ENCODE results near the gene STYK1. TPM values are rescaled to one million over a fixed set of nuclear protein-coding genes. Genes with fewer than 3 reads are reported as not detected.
A peak's percentile ranks its signal among the peaks of the same experiment; 100 is the strongest.

Gene STYK1
- total and polyA plus RNA-seq, 10 of the 15 experiments (the other 5 are each of a cell fraction or from before 2014, with no cell fraction given), result 0.62 to 1.2 (median 0.82) TPM; not detected in 1

- no peak for TF ChIP-seq E2F8 (IDR thresholded peaks at IDR 0.05; ENCODE audit: low read depth, partially characterized antibody)
- TF ChIP-seq IKZF2 (IDR thresholded peaks at IDR 0.05), result peak; percentile 90 to 93
- TF ChIP-seq MYB (IDR thresholded peaks at IDR 0.05; ENCODE audit: borderline replicate concordance, low read depth, low read length), result no peak
- no peak for TF ChIP-seq IRF4 (IDR thresholded peaks at IDR 0.05; ENCODE audit: low read depth, low read length)
- peak; percentile 92 for TF ChIP-seq CREM (IDR thresholded peaks at IDR 0.05; ENCODE audit: low read depth)
- TF ChIP-seq BMI1 (IDR thresholded peaks at IDR 0.05; ENCODE audit: borderline replicate concordance), result peak; percentile 60; the same call in 1 of the 2 replicates
- TF ChIP-seq MEF2A (IDR thresholded peaks at IDR 0.05; ENCODE audit: insufficient read depth, low read depth, low read length), result no peak
- peak; percentile 93 for TF ChIP-seq MXI1 (IDR thresholded peaks at IDR 0.05; ENCODE audit: low read depth, low read length)
- TF ChIP-seq HCFC1 (IDR thresholded peaks at IDR 0.05; ENCODE audit: low read length), result peak; percentile 30; the same call in 1 of the 2 replicates
- TF ChIP-seq KDM1A (IDR thresholded peaks at IDR 0.05; ENCODE audit: borderline replicate concordance), result no peak
- no peak for TF ChIP-seq HDAC6 (IDR thresholded peaks at IDR 0.05; ENCODE audit: unreplicated experiment)
- no peak for TF ChIP-seq ASH2L (IDR thresholded peaks at IDR 0.05; ENCODE audit: borderline replicate concordance, low read depth)
- peak; percentile 98 for TF ChIP-seq SMAD1 (IDR thresholded peaks at IDR 0.05; ENCODE audit: low read depth, partially characterized antibody)
- no peak for TF ChIP-seq CHD2 (IDR thresholded peaks at IDR 0.05; ENCODE audit: borderline replicate concordance, low read depth, low read length)
These were observed 48.0 kb upstream of the STYK1 start (continued) for GRCh38 chr12:10721651-10722501.

Data from GM12878 (cell line).